ENCODE results near the gene MLLT11.
A peak's percentile ranks its signal among the peaks of the same experiment; 100 is the strongest.

MLLT11 gene

GRCh38 chr1:151055581-151055980 lies 4.6 kb upstream of the MLLT11 start:
- no peak overlapping the region for H3K4me3 ChIP-seq (ENCODE audit: low read depth, low read length)
- no peak for TF ChIP-seq CTCF (IDR thresholded peaks at IDR 0.05; ENCODE audit: borderline replicate concordance, insufficient read depth, low read depth, low read length)

- H3K4me3 ChIP-seq (ENCODE audit: low read depth, low read length): no peak overlapping the region
- TF ChIP-seq CTCF (IDR thresholded peaks at IDR 0.05; ENCODE audit: borderline replicate concordance, insufficient read depth, low read depth, low read length): no peak
These were observed 4.0 kb upstream of the MLLT11 start for GRCh38 chr1:151056149-151056548.

- peak overlapping the region; percentile 96 for H3K4me3 ChIP-seq (ENCODE audit: low read depth, low read length)
- no peak for TF ChIP-seq CTCF (IDR thresholded peaks at IDR 0.05; ENCODE audit: borderline replicate concordance, insufficient read depth, low read depth, low read length)
These were observed 1.5 kb upstream of the MLLT11 start for GRCh38 chr1:151058692-151059091.

- peak within 1 kb of the TSS; percentile 96 for H3K4me3 ChIP-seq (ENCODE audit: low read depth, low read length)
- peak; percentile 93 for TF ChIP-seq CTCF (IDR thresholded peaks at IDR 0.05; ENCODE audit: borderline replicate concordance, insufficient read depth, low read depth, low read length)
These were observed 839 bp upstream of the MLLT11 start, which contains the start of gene CDC42SE1 for GRCh38 chr1:151059109-151060006. CDC42SE1 (minus strand) TSS chr1:151059622; CDS start chr1:151055730, 3,892 bp downstream.

- peak overlapping the region; percentile 96 for H3K4me3 ChIP-seq (ENCODE audit: low read depth, low read length)
These were observed 642 bp downstream of the MLLT11 start for GRCh38 chr1:151060657-151061421.

GRCh38 chr1:151061704-151062103 lies 1.5 kb downstream of the MLLT11 start:
- H3K4me3 ChIP-seq (ENCODE audit: low read depth, low read length): no peak overlapping the region
- TF ChIP-seq CTCF (IDR thresholded peaks at IDR 0.05; ENCODE audit: borderline replicate concordance, insufficient read depth, low read depth, low read length): no peak

More at GRCh38 chr1:151060657-151061421, 642 bp downstream of the MLLT11 start:
- TF ChIP-seq CTCF (IDR thresholded peaks at IDR 0.05; ENCODE audit: borderline replicate concordance, insufficient read depth, low read depth, low read length): no peak
